Colon (tissue), 2 donors: ENCODE data around the gene SIGLEC8.

Source experiments
- FAIRE-seq: peaks from 2 replicates; lab custom pipeline; 2012; peaks lifted over from hg19 to GRCh38; lab: Jason Lieb, UNC
- donor health status: control.
- donor health status: control.

The SIGLEC8 gene

DNA sequence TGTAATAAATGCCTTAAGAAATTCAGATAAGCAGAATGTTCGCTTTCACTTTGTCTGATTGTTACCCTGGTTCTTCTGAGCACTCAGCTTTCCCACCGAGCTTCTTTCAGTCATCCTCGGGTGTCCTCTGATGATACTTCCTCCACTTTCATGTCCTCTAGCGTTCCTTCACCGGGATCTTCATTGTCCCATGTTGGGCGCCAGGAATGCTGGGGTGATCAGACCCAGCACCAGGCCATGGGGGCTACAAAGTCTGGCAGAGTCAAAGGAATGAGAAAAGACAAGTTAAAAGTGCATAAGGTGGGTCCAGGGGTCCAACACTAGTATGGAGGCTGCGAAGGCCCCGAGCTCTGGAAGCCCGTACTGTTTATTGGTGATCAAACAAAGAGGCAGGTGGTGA lies 56.1 kb downstream of the SIGLEC8 start:
- no peak for FAIRE-seq
